ENCODE results near the gene CACNA2D1. TPM values are rescaled to one million over a fixed set of nuclear protein-coding genes. Genes with fewer than 3 reads are reported as not detected.

The CACNA2D1 gene
- total RNA-seq, 1 donor from 2014 or later: 20.7 TPM

DNA sequence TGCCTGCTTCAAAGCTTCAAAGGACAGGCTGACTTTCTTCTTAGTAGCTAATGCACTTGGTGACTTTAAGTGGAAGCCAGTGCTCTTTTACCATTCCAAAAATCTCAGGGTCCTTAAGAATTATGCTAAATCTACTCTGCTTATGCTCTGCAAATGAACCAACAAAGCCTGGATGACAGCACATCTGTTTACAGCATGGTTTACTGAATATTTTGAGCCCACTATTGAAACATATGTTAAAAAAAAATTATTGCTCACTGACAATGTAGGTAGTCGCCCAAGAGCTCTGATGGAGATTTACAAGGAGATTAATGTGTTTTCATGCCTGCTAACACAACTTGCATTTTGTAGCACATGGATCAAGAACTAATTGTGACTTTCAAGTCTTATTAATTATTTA, 415.5 kb downstream of the CACNA2D1 start:
- Mint-ChIP-seq H3K27me3 (ENCODE audit: unreplicated experiment) (no peaks in the 10 kb centered on the region), H3K9me3 (ENCODE audit: unreplicated experiment) (no peaks in the 10 kb centered on the region), H3K4me3 (ENCODE audit: unreplicated experiment) (no peak overlapping the region)

DNA sequence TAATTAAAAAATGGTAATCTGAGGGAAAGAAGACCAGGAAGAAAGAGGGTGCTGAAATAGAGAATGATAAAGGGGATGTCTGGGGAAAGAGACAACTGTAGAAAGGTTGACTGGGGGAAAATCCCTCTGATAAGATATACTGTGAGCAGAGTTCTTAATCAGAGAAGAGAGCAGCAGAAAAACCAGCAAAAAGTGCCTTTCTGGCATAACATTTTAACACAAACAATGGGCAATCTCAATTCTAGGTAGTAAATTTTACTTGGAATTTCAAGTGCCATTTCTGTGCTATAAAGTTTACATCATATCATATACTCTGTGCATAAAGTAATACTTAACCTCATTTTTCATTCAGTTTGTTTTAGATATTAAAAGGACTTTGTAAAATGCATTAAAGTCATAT, 421.9 kb downstream of the CACNA2D1 start:
- no peak overlapping the region for H3K4me3 Mint-ChIP-seq (ENCODE audit: unreplicated experiment)
- no peaks in the 10 kb centered on the region for H3K4me1 Mint-ChIP-seq (ENCODE audit: unreplicated experiment)
- H3K27ac Mint-ChIP-seq (ENCODE audit: unreplicated experiment): no peak overlapping the region
- no peak for DNase-seq (ENCODE audit: low spot score)
- TF ChIP-seq CTCF (IDR thresholded peaks at IDR 0.05; ENCODE audit: unreplicated experiment): no peak
- H3K36me3 Mint-ChIP-seq (ENCODE audit: low read depth, unreplicated experiment): no peaks in the 10 kb centered on the region
- H3K27me3 Mint-ChIP-seq (ENCODE audit: unreplicated experiment): no peaks in the 10 kb centered on the region
- H3K9me3 Mint-ChIP-seq (ENCODE audit: unreplicated experiment): no peaks in the 10 kb centered on the region

More for the DNA sequence above, 415.5 kb downstream of the CACNA2D1 start:
- Mint-ChIP-seq H3K36me3 (ENCODE audit: low read depth, unreplicated experiment) (no peaks in the 10 kb centered on the region), H3K4me1 (ENCODE audit: unreplicated experiment) (no peaks in the 10 kb centered on the region), H3K27ac (ENCODE audit: unreplicated experiment) (no peak overlapping the region)
- no peak for TF ChIP-seq CTCF (IDR thresholded peaks at IDR 0.05; ENCODE audit: unreplicated experiment)
- DNase-seq (ENCODE audit: low spot score): no peak

- no peak for DNase-seq (ENCODE audit: low spot score)
- Mint-ChIP-seq H3K36me3 (ENCODE audit: low read depth, unreplicated experiment) (no peaks in the 10 kb centered on the region), H3K9me3 (ENCODE audit: unreplicated experiment) (no peaks in the 10 kb centered on the region), H3K4me3 (ENCODE audit: unreplicated experiment) (no peak overlapping the region), H3K27ac (ENCODE audit: unreplicated experiment) (no peak overlapping the region), H3K4me1 (ENCODE audit: unreplicated experiment) (no peaks in the 10 kb centered on the region), H3K27me3 (ENCODE audit: unreplicated experiment) (no peaks in the 10 kb centered on the region)
- no peak for TF ChIP-seq CTCF (IDR thresholded peaks at IDR 0.05; ENCODE audit: unreplicated experiment)
Observed at GRCh38 chr7:82021036-82021435, 422.5 kb downstream of the CACNA2D1 start.

DNA sequence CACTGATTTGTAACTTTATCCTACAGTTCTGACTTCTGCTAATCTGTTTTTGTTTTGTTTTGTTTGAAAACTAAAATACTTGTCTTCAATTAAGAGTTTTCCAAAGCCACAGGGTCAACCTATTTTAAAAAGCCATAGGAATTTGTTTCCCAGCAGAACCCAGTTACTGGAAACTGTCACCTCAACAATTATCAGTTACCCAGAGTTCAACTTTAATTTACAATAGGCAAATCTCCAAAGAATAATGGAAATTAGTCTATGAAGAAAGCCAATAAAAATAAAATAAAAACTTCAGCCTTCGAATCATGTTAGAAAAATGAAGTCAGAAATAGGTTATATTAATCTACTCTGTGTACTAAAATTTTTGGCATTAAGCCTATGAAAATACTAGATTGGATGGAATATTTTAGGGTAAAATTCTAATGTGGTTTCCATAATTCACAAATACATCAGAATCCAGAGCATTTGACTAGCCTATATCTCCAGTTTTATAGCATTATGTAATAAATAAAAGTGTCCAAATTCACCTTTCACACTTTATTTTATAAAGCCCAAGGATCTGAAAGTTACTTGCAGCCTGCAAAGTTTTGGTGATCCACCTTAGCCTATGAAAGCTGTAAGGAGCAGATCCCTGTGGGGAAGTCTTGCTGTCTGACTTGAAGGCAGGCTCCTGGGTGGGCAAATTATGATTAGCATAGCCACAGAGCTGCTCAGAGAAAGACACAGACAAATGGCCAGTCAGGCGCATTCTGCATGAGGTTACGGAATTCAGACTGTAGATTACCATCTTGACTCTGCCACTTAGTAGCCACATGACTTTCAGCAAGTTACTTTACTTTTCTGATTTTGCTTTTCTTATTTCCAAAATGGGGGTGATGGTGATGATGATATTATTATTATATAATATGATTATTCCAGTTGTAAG, 423.8 kb downstream of the CACNA2D1 start:
- no peaks in the 10 kb centered on the region for H3K9me3 Mint-ChIP-seq (ENCODE audit: unreplicated experiment)
- no peaks in the 10 kb centered on the region for H3K27me3 Mint-ChIP-seq (ENCODE audit: unreplicated experiment)
- DNase-seq (ENCODE audit: low spot score): no peak
- no peak overlapping the region for H3K27ac Mint-ChIP-seq (ENCODE audit: unreplicated experiment)
- H3K36me3 Mint-ChIP-seq (ENCODE audit: low read depth, unreplicated experiment): no peaks in the 10 kb centered on the region
- H3K4me3 Mint-ChIP-seq (ENCODE audit: unreplicated experiment): no peak overlapping the region
- no peaks in the 10 kb centered on the region for H3K4me1 Mint-ChIP-seq (ENCODE audit: unreplicated experiment)
- no peak for TF ChIP-seq CTCF (IDR thresholded peaks at IDR 0.05; ENCODE audit: unreplicated experiment)

- Mint-ChIP-seq H3K9me3 (ENCODE audit: unreplicated experiment) (no peaks in the 10 kb centered on the region), H3K27ac (ENCODE audit: unreplicated experiment) (no peak overlapping the region), H3K36me3 (ENCODE audit: low read depth, unreplicated experiment) (no peaks in the 10 kb centered on the region), H3K4me3 (ENCODE audit: unreplicated experiment) (no peak overlapping the region), H3K27me3 (ENCODE audit: unreplicated experiment) (no peaks in the 10 kb centered on the region), H3K4me1 (ENCODE audit: unreplicated experiment) (no peaks in the 10 kb centered on the region)
- TF ChIP-seq CTCF (IDR thresholded peaks at IDR 0.05; ENCODE audit: unreplicated experiment): no peak
- DNase-seq (ENCODE audit: low spot score): no peak
Observed at GRCh38 chr7:82018226-82018625, 425.4 kb downstream of the CACNA2D1 start.

Measured in endothelial cell (in vitro differentiated cells).